Activated CD4-positive, alpha-beta memory T cell treated with anti-CD3 and anti-CD28 coated beads for 36 hours (primary cell): ENCODE results near the gene C1orf159. TPM values are rescaled to one million over a fixed set of nuclear protein-coding genes. Genes with fewer than 3 reads are reported as not detected.
"Not testable (repeated sequence)": the region's sequence is repeated elsewhere in the genome, so short reads cannot be mapped to it uniquely, and the experiment has no call there.

ENCODE experiments used
- CTCF ChIA-PET: fragments of 350-600 bp; sonication (Branson Sonifier 250); formaldehyde crosslinking; loops from one replicate; lab custom pipeline; 2021; ENCODE audit warnings: antibody characterized with exemption, inconsistent platforms; lab: Charles Lee
- POLR2A ChIA-PET: fragments of 350-600 bp; sonication (Branson Sonifier 250); formaldehyde crosslinking; loops from one replicate; lab custom pipeline; 2021; ENCODE audit warnings: antibody characterized with exemption; lab: Charles Lee
- DNase-seq: peaks from one replicate; pipeline ENCODE4 v3.0.0-alpha.2; 2020
- H3K27ac Mint-ChIP-seq: one replicate; pipeline ENCODE4 v1.8.0; 2021; ENCODE audit warnings: mixed read lengths
- H3K27me3 Mint-ChIP-seq: one replicate; pipeline ENCODE4 v1.8.0; 2021; ENCODE audit warnings: mixed read lengths
- H3K36me3 Mint-ChIP-seq: one replicate; pipeline ENCODE4 v1.8.0; 2021; ENCODE audit warnings: mixed read lengths
- H3K4me1 Mint-ChIP-seq: one replicate; pipeline ENCODE4 v1.8.0; 2021; ENCODE audit warnings: low read depth, mixed read lengths
- H3K4me3 Mint-ChIP-seq: one replicate; pipeline ENCODE4 v1.8.0; 2021; ENCODE audit warnings: mild to moderate bottlenecking, mixed read lengths
- H3K9me3 Mint-ChIP-seq: one replicate; pipeline ENCODE4 v1.8.0; 2021; ENCODE audit warnings: mixed read lengths
- intact Hi-C: fragments of 100-400 bp; cut with micrococcal nuclease; formaldehyde crosslinking; loops from one replicate; pipeline ENCODE4 v1.15.1; 2023
- total RNA-seq, 2 experiments: library from RNA; stranded (reverse); gene quantifications; one replicate each; pipeline ENCODE4 v1.2.3, GENCODE V29; 2021

C1orf159 gene
- total RNA-seq, 2 experiments from 2014 or later: 19.5 to 20.5 TPM

DNA sequence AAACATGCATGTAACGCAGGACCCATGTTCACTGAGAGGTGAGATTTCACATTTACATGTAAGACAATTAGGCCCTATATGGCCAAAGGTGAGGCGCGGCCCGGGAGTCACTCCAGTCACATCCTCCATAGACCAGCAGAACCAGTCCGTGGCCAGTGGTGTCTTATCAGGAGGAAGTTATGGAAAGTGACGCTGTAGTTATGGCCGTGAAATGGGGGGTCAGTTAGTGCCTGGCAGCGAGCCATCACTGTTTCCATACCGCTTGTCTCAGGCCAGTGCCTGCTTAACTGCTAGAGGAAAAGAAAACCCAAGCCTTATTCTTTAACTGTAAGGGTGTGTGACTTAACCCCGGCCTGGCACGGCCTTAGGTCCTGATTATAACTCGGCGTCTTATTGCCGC is 6.1 kb downstream of the C1orf159 start:
- peaks cover 11% of the 10 kb centered on the region for H3K9me3 Mint-ChIP-seq
- no peaks in the 10 kb centered on the region for H3K27me3 Mint-ChIP-seq
- DNase-seq: no peak
- no peak overlapping the region for H3K4me3 Mint-ChIP-seq
- peaks cover 32% of the 10 kb centered on the region for H3K36me3 Mint-ChIP-seq
- ChIA-PET CTCF (interaction anchor here (1.0 to 1.6 kb wide), 2 partner anchors 12 to 21 kb away, joined by 3 to 4 read pairs; no protein-coding TSS in a partner anchor), POLR2A (no interaction called here)
- peaks cover 11% of the 10 kb centered on the region for H3K4me1 Mint-ChIP-seq
- H3K27ac Mint-ChIP-seq: no peak overlapping the region
- intact Hi-C loops: no loop called here

DNA sequence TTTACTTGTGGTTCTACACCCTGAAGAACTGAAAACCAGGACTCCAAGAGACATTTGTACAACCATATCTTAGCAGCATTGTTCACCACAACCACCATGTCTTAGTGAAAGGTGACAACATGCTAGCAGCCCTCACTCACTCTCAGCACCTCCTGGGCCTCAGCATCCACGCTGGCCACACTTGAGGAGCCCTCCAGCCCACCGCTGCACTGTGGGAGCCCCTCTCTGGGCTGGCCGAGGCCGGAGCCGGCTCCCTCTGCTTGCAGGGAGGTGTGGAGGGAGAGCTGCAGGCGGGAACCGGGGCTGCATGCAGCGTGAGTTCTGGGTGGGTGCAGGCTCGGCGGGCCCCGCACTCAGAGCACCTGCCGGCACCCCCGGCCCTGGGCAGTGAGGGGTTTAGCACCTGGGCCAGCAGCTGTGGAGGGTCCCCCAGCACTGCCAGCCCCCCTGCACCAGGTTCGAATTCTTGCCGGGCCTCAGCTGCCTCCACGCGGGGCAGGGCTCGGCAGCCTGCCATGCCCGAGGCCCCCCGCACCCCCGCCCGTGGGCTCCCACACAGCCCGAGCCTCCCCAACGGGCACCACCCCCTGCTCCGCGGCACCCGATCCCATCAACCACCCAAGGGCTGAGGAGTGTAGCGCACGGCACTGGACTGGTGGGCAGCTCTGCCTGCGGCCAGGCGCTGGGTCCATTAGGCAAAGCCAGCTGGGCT is 9.2 kb downstream of the C1orf159 start:
- Mint-ChIP-seq H3K4me1 (peaks cover 29% of the 10 kb centered on the region), H3K9me3 (no peaks in the 10 kb centered on the region), H3K4me3 (no peak overlapping the region), H3K27ac (no peak overlapping the region), H3K36me3 (peaks cover 13% of the 10 kb centered on the region), H3K27me3 (no peaks in the 10 kb centered on the region)
- ChIA-PET CTCF (interaction anchor here (0.9 to 1.3 kb wide), 3 partner anchors 15 to 184 kb away, joined by 3 to 5 read pairs (median 5); no protein-coding TSS in a partner anchor), POLR2A (no interaction called here)
- DNase-seq: no peak
- intact Hi-C loops: no loop called here

DNA sequence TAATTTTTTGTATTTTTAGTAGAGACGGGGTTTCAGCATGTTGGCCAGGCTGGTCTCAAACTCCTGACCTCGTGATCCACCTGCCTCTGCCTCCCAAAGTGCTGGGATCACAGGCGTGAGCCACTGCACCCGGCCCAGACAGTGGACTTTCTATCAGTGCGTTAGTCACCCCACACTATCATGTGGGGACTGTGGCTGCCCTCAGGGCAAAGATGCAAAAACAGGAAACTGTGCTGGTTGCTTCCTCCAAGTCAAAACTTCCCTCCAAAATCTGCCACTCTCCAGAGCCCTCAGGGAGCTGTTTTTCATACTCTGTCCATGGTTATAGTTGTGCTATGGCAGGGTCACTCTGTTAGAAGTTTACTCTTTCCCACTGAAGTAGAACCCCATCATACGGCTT is 11.7 kb downstream of the C1orf159 start:
- peaks cover 47% of the 10 kb centered on the region for H3K4me1 Mint-ChIP-seq
- CTCF ChIA-PET, intact Hi-C loops, H3K27me3 Mint-ChIP-seq, H3K4me3 Mint-ChIP-seq: not testable (repeated sequence)
- POLR2A ChIA-PET: interaction anchor here (0.7 kb wide), 1 partner anchor 70 kb away, joined by 5 read pairs; no protein-coding TSS in a partner anchor
- peaks cover 21% of the 10 kb centered on the region for H3K36me3 Mint-ChIP-seq
- H3K9me3 Mint-ChIP-seq: peaks cover 18% of the 10 kb centered on the region
- peak overlapping the region; percentile 70 for H3K27ac Mint-ChIP-seq
- peak; percentile 62 for DNase-seq

DNA sequence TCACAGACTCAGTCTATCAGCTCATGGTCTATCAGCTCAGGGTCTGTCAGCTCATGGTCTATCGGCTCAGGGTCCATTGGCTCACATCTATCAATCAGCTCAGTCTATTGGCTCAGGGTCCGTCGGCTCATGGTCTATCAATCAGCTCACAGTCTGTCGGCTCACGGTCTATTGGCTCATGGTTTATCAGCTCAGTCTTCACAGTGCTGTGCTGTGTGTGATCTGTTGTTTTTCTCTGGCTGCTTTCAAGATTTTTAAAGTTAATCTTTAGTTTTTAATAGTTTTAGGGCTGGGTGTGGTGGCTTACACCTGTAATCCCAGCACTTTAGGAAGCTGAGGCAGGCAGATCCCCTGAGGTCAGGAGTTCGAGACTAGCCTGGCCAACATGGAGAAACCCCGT is 14.4 kb downstream of the C1orf159 start:
- Mint-ChIP-seq H3K27ac (no peak overlapping the region), H3K9me3 (peaks cover 31% of the 10 kb centered on the region), H3K4me1 (peaks cover 58% of the 10 kb centered on the region), H3K27me3 (peaks cover 3% of the 10 kb centered on the region), H3K36me3 (peaks cover 28% of the 10 kb centered on the region), H3K4me3 (no peak overlapping the region)
- intact Hi-C loops: no loop called here
- no peak for DNase-seq
- CTCF ChIA-PET: interaction anchor here (0.9 to 1.0 kb wide), 2 partner anchors 21 to 298 kb away, joined by 4 read pairs; partner anchors contain the start of gene CCNL2
- POLR2A ChIA-PET: no interaction called here

DNA sequence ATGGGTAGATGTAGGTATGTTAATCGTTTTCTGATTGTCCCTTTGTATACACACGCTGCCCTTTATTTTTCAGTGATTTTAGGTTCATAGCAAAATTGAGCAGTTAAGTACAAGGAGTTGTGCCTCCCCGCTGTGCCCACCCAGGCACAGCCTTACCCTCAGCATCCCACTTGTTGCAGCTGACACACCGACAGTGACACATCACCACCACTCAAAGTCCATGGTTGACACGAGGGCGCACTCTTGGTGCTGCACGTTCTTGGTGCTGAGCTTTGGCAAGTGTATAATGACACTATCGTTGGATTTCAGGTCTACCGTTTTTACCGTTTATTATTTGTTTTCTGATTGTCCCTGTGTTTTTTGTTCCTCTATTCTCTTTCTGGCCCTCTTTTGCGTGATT is 15.6 kb downstream of the C1orf159 start:
- H3K4me1 Mint-ChIP-seq: peaks cover 58% of the 10 kb centered on the region
- intact Hi-C loops: no loop called here
- POLR2A ChIA-PET: interaction anchor here (0.5 kb wide), 1 partner anchor 53 kb away, joined by 4 read pairs; no protein-coding TSS in a partner anchor
- H3K27ac Mint-ChIP-seq: peak overlapping the region; percentile 47
- no peak for DNase-seq
- peaks cover 31% of the 10 kb centered on the region for H3K9me3 Mint-ChIP-seq
- no peak overlapping the region for H3K4me3 Mint-ChIP-seq
- H3K27me3 Mint-ChIP-seq: peaks cover 3% of the 10 kb centered on the region
- H3K36me3 Mint-ChIP-seq: peaks cover 25% of the 10 kb centered on the region
- CTCF ChIA-PET: interaction anchor here (0.6 kb wide), 1 partner anchor 140 kb away, joined by 3 read pairs; no protein-coding TSS in a partner anchor

DNA sequence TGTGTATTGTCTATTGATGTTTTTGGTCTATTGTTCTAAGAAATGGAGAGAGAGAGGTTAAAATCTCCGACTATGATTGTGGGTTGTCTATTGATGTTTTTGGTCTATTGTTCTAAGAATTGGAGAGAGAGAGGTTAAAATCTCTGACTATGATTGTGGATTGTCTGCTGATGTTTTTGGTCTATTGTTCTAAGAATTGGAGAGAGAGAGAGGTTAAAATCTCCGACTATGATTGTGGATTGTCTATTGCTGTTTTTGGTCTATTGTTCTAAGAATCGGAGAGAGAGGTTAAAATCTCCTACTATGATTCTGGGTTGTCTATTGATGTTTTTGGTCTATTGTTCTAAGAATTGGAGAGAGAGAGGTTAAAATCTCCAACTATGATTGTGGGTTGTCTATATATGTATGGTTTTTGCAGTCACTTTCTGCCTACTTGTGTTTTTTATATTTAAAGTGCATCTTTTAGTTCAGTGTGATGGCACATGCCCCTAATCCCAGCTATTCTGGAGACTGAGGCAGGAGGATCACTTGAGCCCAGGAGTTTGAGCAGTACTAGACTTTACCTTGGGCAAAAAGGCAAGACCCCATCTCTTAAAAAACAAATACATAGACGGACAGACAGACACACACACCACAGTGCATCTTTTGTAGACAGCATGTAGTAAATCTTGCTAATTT is 16.2 kb downstream of the C1orf159 start:
- CTCF ChIA-PET: interaction anchor here (0.6 kb wide), 1 partner anchor 140 kb away, joined by 3 read pairs; no protein-coding TSS in a partner anchor
- peak overlapping the region; percentile 9 for H3K4me3 Mint-ChIP-seq
- peaks cover 55% of the 10 kb centered on the region for H3K4me1 Mint-ChIP-seq
- POLR2A ChIA-PET: no interaction called here
- H3K9me3 Mint-ChIP-seq: peaks cover 31% of the 10 kb centered on the region
- intact Hi-C loops: loop anchor here (2.0 kb wide), 3 partner anchors 17 to 61 kb away; partner anchors contain the start of gene C1orf159
- peak overlapping the region; percentile 97 for H3K27ac Mint-ChIP-seq
- peaks cover 25% of the 10 kb centered on the region for H3K36me3 Mint-ChIP-seq
- H3K27me3 Mint-ChIP-seq: peaks cover 3% of the 10 kb centered on the region
- peak; percentile 8 for DNase-seq

DNA sequence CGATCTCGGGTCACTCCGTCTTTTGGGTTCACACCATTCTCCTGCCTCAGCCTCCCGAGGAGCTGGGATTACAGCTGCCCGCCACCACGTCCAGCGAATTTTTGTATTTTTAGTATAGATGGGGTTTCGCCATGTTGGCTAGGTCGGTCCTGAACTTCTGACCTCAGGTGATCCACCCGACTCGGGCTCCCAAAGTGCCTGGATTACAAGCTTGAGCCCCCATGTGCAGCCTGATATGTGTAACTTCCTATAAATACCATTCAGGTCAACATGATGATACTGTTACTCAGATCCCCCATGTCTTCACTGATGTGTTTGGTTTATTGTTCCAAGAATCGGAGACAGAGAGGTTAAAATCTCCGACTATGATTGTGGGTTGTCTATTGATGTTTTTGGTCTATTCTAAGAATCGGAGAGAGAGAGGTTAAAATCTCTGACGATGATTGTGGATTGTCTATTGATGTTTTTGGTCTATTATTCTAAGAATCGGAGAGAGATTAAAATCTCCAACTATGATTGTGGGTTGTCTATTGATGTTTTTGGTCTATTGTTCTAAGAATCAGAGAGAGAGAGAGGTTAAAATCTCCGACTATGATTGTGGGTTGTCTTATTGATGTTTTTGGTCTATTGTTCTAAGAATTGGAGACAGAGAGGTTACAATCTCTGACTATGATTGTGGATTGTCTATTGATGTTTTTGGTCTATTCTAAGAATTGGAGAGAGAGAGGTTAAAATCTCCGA is 17.0 kb downstream of the C1orf159 start:
- ChIA-PET CTCF (interaction anchor here (0.9 to 2.1 kb wide), 2 partner anchors 35 to 247 kb away, joined by 3 to 10 read pairs; no protein-coding TSS in a partner anchor), POLR2A (interaction anchor here (1.1 kb wide), 1 partner anchor 35 kb away, joined by 4 read pairs; no protein-coding TSS in a partner anchor)
- peak overlapping the region; percentile 97 for H3K27ac Mint-ChIP-seq
- peaks cover 25% of the 10 kb centered on the region for H3K36me3 Mint-ChIP-seq
- peaks cover 31% of the 10 kb centered on the region for H3K9me3 Mint-ChIP-seq
- DNase-seq: peak; percentile 48
- peaks cover 3% of the 10 kb centered on the region for H3K27me3 Mint-ChIP-seq
- peaks cover 47% of the 10 kb centered on the region for H3K4me1 Mint-ChIP-seq
- peak overlapping the region; percentile 9 for H3K4me3 Mint-ChIP-seq
- intact Hi-C loops: loop anchor here (2.0 kb wide), 3 partner anchors 18 to 60 kb away; partner anchors contain the start of gene C1orf159

DNA sequence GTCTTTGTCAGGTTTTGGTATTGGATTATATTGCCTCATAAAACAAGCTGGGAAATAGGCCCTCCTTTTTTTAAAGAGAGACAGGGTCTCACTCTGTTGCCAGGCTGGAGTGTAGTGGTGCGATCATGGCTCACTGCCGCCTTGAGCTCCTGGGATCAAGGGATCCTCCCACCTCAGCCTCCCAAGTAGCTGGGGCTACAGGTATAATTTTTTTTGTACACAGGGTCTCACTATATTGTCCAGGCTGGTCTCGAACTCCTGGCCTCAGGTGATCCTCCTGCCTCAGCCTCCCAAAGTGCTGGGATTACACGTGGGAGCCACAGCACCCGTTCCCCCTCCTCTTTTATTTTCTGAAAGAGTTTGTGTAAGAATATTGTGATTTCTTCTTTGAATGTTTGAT is 19.8 kb downstream of the C1orf159 start:
- POLR2A ChIA-PET, H3K27ac Mint-ChIP-seq, DNase-seq, intact Hi-C loops, H3K4me3 Mint-ChIP-seq, H3K27me3 Mint-ChIP-seq: not testable (repeated sequence)
- peaks cover 20% of the 10 kb centered on the region for H3K36me3 Mint-ChIP-seq
- CTCF ChIA-PET: interaction anchor here (1.5 kb wide), 1 partner anchor 26 kb away, joined by 3 read pairs; no protein-coding TSS in a partner anchor
- peaks cover 35% of the 10 kb centered on the region for H3K4me1 Mint-ChIP-seq
- H3K9me3 Mint-ChIP-seq: peaks cover 29% of the 10 kb centered on the region

DNA sequence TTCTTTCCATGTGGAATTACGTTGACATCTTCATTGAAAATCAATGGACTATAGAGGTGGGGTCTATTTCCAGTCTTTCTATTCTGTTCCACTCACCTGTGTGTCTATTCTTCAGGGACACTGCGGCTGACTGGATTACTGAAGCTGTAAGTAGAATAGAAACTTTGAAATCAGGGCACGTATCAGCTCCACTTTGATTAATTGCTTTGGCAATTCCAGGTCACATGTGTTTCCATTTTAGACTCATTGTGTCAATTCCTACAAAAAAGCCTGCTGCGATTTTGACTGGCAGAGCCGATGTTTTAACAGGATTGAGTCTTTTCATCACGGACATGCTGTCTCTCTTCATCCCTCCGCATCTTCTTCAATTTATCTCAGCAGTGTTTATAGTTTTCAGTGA is 20.9 kb downstream of the C1orf159 start:
- ChIA-PET POLR2A (no interaction called here), CTCF (interaction anchor here (1.5 to 1.6 kb wide), 2 partner anchors 27 to 28 kb away, joined by 3 to 4 read pairs; no protein-coding TSS in a partner anchor)
- Mint-ChIP-seq H3K4me3 (no peak overlapping the region), H3K27me3 (peaks cover 3% of the 10 kb centered on the region), H3K36me3 (peaks cover 15% of the 10 kb centered on the region), H3K9me3 (peaks cover 21% of the 10 kb centered on the region), H3K4me1 (peaks cover 28% of the 10 kb centered on the region), H3K27ac (no peak overlapping the region)
- intact Hi-C loops: no loop called here
- DNase-seq: no peak

DNA sequence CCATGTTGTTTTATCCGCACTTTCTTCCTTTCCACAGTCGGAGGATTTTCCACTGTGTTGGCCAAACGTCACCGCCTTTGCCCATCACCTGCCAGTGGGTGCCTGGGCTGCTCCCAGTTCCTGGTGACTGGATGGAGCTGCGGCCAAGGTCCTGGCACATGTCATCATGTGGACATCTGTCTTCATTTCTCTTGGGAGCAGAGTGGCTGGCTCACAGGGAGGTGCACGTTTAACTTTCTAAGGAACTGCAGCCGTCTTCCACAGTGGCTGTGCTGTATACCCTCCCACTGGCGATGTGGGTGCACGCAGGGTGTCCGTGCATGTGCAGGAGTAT is 22.3 kb downstream of the C1orf159 start:
- peaks cover 3% of the 10 kb centered on the region for H3K36me3 Mint-ChIP-seq
- CTCF ChIA-PET: interaction anchor here (1.6 kb wide), 1 partner anchor 28 kb away, joined by 4 read pairs; no protein-coding TSS in a partner anchor
- POLR2A ChIA-PET: no interaction called here
- H3K27ac Mint-ChIP-seq: no peak overlapping the region
- H3K4me3 Mint-ChIP-seq: no peak overlapping the region
- peaks cover 14% of the 10 kb centered on the region for H3K4me1 Mint-ChIP-seq
- DNase-seq: no peak
- no peaks in the 10 kb centered on the region for H3K27me3 Mint-ChIP-seq
- intact Hi-C loops: no loop called here
- H3K9me3 Mint-ChIP-seq: peaks cover 7% of the 10 kb centered on the region

DNA sequence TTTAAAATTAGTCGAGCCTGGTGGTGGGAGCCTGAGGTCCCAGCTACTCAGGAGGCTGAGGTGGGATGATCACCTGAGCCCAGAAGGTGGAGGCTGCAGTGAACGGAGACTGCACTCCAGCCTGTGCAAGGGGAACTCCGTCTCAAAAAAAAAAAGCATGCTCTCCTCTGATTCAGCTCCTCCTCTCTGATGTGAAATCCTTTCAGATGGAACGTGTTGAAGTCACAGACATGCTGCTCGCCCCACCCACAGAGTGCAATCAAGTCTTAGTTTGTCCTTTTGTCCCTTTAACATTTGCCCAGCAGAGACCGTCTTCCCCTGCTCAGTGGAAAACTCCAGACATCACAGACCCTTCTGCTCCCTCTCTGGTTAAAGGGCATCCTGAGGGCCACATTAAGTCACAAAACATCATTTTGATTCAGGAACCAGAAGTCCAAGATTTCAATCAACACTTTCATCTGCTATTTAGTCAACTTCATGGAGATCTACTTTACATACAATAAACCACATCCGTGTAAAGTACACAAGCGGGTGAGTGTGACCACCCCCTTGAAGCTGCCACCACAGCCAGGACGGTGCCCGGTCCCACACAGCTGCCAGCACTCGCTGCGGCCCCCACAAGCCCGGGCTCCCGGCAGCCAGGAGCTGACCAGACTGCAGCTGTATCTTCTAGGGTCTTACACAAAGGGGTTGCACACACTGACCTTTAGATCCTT is 22.8 kb downstream of the C1orf159 start:
- H3K9me3 Mint-ChIP-seq: peaks cover 3% of the 10 kb centered on the region
- H3K27ac Mint-ChIP-seq: peak overlapping the region; percentile 14
- intact Hi-C loops: no loop called here
- ChIA-PET CTCF (interaction anchor here (1.6 kb wide), 1 partner anchor 29 kb away, joined by 4 read pairs; no protein-coding TSS in a partner anchor), POLR2A (no interaction called here)
- H3K36me3 Mint-ChIP-seq: no peaks in the 10 kb centered on the region
- H3K4me3 Mint-ChIP-seq: no peak overlapping the region
- DNase-seq: peak; percentile 14
- H3K27me3 Mint-ChIP-seq: no peaks in the 10 kb centered on the region
- peaks cover 9% of the 10 kb centered on the region for H3K4me1 Mint-ChIP-seq
